Dedifferentiated amniotic fluid mesenchymal stem cell (primary cell): ENCODE data around the gene DNHD1.

ENCODE experiments used
- DNase-seq: peaks from one replicate; pipeline ENCODE4 v3.0.0-alpha.2; 2016; ENCODE audit errors: extremely low spot score

Gene DNHD1

DNA sequence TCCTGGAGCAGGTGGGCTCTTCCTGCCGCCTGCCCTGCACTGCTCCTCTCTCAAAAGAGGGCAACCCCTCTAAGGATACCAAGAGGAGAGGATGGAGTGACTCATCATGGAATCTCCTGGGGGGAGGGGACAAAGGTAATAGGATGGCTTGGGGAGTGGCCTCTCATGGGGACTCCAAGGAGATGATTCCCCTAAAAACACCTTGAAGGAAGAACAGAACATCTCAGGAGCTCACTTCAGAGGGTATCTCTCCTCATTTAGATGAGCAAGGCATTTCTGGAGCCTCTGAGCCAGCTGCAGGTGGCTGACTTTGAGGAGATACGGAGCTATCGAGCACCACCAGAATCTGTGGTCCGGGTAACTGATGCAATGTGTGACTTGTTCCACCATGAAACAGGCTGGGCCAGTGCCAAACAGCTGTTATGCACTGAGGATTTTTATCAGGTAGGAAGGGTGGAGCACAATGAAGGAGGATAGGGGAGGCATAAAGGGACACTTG is 66.1 kb downstream of the DNHD1 start:
- DNase-seq, result no peak

DNA sequence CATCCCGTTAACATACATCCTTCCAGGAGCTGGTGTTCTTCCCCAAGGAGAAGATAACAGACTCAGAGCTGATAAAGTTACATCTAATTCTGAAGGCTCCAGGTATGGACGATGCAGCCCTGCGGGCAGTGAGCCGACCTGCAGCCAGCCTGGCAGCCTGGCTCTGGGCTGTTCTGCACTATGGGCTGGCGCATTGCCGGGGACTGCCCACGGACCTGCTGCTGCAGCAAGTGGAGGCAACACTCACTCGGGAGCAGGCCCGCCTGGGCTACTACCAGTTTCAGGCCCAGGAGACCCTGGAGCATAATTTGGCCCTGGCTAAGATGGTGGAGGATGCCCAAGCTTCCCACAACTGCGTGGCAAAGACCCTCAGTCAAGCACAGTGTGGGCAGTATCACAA is 66.6 kb downstream of the DNHD1 start:
- DNase-seq, result no peak

DNA sequence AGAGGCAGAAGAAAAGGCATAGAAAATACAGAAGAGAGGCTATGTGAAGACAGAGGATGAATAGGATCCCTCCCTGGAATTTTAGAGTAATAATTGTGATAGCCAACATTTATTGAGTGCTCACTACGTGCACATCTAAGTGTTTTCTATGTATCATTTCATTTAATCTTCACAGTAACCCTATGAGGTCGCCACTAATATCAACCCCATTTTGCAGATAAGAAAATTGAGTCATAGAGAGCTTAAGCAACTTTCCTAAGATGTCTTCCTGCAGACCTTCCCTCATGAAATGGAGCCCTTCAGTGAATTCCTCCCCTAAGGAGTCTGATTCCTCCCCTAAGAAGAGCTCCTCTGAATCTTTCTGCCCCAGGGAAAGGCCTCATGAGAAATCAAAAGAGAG is 68.2 kb downstream of the DNHD1 start:
- no peak for DNase-seq

DNA sequence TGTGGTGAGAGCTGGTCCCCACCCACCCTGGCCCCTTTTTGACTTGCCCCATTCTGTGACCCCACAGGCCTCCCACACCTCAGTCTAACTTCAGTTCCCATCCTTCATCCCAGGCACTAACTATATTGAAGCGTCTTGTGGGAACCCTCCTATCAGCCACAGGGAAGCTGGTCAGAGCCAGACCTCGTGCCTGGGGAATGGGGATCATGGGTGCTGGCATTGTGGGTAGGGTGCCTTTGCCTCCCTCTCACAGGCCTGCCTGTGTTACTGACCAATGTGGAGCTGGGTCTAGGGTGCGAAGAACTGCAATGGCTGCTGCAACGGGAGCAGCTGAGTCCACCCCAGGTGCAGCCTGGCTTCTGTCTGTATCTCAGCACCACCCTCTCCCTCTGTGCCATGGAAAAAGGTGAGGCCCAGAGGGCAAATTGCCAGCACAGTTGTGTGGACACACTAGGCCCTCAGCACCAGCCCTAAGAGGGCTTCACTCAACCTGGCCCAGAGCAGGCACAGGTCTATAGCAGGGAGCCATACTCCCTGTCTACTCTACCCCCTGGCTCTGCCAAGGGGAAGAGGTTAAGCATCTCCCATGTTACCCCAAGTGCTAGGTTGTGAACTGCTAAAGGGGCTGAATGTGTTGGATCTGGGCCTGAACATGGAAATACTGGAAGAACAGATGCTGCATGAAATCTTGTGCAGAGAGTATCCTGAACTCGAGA is 69.1 kb downstream of the DNHD1 start:
- no peak for DNase-seq

DNA sequence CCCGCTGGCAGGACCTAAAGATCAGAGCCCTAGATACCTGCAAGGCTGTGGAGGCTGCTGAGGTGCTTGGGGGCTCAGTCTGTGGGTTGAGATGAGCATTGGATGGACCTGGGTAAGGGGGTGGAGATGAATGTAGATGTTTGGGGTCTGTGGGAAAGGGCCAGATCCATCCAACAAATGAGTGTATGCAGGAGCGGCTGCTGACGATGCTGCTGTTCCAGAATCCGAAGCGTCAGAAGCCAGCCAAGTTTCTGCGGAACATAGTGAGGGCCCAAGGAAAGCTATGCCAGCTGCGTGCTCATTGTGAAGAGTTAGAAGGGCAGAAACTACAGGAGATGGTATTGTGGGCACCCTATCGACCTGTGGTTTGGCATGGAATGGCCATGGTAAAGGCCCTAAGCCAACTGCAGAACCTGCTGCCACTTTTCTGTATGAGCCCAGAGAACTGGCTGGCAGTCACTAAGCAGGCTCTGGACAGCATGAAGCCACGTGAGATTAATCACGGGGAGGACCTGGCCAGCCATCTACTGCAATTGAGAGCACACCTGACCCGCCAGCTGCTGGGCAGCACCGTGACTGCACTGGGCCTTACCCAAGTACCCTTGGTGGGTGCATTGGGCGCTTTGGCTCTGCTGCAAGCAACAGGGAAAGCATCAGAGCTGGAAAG is 69.8 kb downstream of the DNHD1 start:
- no peak for DNase-seq

DNA sequence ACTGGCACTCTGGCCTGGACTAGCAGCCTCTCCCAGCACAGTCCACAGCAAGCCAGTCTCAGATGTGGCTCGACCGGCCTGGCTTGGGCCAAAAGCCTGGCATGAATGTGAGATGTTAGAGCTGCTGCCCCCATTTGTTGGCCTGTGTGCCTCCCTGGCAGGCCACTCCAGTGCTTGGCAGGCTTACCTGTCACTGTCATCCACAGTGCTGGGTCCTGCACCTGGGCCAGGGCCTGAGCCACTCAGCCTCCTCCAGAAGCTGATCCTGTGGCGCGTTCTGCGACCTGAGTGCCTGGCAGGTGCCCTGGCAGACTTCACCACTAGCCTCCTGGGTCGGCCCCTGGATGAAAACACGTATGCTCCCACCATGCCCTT is 70.3 kb downstream of the DNHD1 start:
- DNase-seq, result no peak

DNA sequence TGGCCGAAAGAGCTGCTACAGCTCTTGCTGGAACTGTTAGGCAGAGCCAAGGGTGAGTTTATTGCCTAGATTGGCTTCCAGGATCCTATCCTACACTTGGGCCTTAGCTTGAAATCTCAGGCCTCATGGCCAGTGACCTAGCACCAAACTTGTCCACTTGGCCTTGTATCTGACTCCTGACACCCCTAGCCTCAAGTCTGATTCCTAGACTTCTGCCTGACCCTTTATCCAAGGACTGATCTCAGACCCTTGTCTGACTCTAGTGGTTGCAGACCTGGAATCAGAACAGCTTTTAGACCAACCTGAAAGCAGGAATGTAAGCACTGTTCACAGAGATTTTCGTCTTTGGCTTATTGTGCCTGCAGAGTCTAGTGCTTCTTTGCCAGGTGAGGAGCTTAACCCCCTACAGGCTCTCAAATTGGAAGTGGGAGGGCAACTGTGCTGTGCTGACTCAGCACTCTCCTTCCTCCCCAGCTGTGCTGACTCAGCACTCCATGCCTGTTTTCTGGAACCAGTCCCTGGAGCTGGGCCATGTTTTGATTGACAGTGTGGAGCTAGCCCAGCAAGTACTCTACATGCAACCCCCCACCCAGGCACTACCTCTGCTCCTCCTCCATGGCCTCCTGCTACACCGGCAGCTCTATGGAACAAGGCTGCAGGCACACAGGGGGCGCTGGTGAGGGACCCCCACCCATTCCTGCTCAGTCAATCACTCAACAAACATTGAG is 71.3 kb downstream of the DNHD1 start:
- peak; percentile 17 for DNase-seq

DNA sequence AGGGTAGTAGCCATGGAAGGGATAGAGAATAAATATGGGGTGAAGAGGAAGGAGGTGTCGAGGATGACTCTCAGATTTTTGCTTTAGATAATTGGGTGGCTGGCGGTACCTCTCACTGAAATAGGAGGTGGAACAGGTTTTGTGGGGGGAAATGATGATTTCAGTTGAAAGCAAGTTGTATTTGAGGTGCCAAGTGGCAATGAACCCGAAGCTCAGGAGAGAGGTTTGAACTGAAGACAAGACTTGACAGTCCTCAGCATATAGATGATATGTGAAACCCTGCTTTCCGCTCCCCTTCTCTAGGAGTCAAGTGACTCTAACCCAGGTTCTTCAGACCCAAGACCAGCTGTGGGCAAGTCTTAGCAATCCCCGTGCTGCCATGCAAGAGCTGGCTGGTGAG is 72.6 kb downstream of the DNHD1 start:
- DNase-seq, result no peak

DNA sequence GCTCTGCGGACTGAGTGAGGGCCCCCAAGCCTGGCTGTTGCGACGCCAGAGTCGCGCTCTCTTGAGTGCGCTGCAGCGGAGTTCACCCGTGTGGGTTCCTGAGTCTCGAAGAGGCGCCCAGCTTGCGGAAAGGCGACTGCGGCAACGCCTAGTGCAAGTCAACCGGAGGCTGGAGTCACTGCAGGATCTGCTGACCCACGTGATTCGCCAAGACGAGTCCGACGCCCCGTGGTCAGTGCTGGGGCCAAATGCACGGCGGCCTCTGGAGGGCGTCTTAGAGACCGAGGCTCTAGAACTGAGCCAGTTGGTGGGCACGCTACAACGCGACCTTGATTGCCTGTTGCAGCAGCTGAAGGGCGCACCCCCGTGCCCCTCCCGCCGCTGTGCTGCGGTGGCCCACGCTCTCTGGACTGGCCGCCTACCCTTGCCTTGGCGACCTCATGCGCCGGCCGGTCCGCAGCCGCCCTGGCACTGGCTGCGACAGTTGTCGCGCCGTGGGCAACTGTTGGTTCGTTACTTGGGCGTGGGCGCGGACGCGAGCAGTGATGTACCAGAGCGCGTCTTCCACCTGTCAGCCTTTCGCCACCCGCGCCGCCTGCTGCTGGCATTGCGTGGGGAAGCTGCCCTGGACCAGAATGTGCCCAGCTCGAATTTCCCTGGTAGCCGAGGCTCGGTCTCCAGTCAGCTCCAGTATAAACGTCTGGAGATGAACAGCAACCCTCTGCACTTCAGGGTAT is 73.8 kb downstream of the DNHD1 start:
- DNase-seq, result no peak

DNA sequence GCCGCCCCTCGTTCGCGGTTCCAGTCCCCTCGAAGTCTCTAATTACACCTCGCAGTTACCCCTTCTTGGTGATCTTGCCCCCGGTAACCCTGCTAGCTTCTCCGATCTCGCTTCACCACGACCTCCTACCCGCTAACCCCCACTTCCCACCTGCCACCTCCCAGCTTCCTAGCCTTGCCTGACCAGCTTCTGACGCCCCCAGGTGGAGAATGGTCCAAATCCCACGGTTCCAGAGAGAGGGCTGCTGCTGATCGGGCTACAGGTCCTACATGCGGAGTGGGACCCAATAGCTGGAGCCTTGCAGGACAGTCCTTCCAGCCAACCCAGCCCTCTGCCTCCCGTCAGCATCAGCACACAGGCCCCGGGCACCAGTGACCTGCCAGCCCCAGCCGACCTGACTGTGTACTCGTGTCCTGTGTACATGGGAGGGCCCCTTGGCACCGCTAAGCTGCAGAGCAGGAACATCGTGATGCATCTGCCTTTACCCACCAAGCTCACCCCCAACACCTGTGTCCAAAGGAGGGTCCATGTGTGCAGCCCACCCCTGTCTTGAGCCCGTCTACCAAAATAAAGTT is 74.4 kb downstream of the DNHD1 start:
- no peak for DNase-seq

DNA sequence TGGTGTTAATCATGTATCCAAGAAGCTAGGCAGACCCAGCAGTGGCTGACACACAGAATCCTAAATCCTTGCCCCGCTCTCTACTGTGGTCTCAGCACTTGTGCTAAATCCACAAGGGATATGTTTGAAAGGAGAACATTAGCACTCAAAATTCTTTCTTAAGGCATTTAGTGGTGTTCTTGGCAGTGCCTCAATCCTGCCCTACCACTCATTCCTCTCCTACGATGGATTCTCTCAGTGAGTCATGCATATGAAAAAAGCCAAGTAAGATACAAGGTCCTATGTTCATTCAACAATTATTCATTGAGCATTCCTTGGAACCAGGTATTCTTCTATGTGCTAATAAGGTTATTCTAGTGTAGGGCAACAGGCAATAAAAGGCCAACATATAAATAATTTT is 75.1 kb downstream of the DNHD1 start:
- peak; percentile 49 for DNase-seq

DNA sequence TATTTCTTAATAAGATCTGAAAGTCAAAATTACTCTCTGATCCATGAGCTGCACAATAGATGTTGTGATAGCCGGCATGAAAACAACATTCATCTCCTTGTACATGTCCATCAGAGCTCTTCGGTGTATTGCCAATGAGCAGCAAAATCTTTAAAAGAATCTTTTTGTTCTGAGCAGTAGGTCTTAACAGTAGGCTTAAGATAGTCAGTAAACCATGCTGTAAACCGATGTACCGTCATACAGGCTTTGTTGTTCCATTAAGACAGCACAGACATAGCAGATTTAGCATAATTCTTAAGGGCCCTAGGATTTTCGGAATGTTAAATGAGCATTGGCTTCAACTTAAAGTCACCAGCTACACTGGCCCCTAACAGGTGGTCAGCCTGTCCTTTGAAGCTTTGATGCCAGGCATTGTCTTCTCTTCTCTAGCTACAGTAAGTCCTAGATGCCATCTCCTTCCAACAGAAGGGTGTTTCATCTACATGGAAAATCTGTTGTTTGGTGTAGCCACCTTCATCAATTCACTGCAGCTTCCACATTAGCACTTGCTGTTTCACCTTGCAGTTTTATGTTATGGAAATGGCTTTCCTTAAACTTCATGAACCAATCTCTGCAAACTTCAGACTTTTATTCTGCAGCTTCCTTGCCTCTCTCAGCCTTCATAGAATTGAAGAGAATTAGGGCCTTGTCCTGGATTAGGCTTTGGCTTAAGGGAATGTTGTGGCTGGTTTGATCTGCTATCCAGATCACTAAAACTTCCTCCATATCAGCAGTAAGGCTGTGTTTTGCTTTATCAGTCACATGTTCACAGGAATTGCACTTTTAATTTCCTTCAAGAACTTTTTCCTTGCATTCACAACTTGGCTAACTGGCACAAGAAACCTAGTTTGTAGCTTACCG is 78.0 kb downstream of the DNHD1 start:
- DNase-seq, result no peak

DNA sequence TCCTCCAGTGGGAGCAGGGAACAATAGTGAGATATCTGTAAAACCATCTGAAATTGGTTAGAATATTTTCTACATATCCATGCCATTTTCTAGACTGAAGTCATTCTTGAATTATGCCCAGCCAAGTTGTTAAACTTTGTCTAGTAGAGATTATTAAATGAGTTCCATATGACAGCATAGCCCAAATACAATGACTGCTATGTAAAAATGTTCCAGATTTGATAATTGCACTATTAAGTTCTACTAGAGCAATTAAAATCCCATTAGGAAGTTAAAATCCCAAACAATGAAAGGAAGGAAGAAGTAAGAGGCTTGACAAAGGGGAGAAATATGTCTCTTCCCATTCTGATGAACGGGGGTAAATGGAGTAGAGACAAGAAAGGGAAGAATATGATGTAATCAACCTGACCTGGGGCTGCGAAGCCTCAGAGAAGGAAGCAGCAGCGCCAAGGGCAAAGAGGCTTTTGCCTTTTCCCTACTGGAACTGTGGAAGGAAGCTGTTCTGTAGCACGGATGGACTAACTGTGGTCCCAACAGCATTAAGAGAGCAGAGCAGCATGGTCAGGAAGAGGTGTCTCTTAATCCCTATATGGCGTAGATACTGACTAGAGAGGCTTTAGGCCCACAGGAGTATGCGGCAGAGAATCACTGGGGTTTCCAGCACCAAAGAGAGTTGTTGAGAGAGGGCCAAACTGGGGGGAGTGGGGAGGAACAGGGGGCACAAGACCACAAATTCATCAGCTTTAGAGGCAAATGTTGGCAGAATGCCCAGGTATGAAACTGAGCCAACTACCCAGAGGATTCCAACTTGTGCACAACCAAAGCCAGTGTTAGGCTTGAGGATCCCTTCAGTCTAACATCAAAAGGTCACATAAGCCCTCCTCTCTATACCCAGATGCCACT is 79.6 kb downstream of the DNHD1 start:
- DNase-seq, result peak; percentile 36

DNA sequence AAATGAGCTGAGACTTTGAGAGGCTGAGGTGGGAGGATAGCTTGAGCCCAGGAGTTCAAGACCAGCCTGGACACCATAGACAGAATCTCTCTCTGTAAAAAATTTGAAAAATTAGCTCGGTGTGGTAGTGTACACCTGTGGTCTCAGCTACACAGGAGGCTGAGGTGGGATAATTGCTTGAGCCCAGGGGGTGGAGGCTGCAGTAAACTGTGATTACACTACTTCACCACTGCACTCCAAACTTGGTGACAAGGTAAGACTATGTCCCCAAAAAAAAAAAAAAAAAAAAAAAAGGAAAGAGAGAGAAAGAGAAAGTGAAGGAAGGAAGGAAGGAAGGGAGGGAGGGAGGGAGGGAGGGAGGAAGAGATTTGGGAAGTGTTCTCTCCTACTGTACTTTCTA is 81.1 kb downstream of the DNHD1 start:
- DNase-seq, result no peak

DNA sequence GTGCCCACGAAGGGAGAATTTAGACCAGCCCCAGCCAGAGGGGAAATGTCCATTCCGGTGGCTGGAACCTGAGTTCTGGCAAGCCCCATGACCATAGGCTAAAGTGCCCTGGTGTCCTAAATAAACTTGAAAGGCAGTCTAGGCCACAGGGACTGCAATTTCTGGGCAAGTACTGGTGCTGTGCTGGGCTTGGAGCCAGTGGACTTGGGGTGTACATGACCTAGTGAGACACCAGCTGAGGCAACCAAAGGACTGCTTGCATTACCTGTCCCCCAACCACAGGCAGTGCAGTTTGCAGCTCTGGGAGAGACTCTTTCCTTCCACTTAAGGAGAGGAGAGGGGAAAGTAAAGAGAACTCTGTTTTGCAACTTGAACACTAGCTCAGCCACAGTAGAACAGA is 82.6 kb downstream of the DNHD1 start:
- DNase-seq, result no peak

DNA sequence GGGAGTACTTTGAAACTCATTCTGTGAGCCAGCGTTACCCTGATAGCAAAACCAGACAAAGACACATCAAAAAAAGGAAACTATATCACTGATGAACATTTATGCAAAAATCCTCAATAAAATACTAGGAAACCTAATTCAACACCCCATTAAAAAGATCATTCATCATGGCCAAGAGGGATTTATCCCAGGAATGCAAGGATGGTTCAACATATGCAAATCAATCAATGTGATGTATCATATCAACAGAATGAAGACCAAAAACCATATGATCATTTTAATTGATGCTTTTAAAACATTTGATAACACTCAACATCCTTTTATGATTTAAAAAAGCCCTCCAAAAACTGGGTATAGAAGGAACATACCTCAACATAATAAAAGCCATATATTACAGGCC is 86.5 kb downstream of the DNHD1 start:
- no peak for DNase-seq

DNA sequence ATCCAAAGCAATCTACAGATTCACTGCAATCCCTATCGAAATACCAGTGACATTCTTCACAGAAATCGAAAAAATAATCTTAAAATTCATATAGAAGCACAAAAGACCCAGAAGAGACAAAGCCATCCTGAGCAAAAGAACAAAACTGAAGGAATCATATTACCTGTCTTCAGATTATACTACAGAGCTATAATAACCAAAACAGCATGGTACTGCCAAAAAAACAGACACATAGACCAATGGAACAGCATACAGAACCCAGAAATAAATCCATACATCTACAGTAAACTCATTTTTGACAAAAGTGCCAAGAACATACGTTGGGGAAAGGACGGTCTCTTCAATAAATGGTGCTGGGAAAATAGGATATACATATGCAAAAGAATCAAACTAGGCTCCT is 87.4 kb downstream of the DNHD1 start:
- DNase-seq, result no peak

DNA sequence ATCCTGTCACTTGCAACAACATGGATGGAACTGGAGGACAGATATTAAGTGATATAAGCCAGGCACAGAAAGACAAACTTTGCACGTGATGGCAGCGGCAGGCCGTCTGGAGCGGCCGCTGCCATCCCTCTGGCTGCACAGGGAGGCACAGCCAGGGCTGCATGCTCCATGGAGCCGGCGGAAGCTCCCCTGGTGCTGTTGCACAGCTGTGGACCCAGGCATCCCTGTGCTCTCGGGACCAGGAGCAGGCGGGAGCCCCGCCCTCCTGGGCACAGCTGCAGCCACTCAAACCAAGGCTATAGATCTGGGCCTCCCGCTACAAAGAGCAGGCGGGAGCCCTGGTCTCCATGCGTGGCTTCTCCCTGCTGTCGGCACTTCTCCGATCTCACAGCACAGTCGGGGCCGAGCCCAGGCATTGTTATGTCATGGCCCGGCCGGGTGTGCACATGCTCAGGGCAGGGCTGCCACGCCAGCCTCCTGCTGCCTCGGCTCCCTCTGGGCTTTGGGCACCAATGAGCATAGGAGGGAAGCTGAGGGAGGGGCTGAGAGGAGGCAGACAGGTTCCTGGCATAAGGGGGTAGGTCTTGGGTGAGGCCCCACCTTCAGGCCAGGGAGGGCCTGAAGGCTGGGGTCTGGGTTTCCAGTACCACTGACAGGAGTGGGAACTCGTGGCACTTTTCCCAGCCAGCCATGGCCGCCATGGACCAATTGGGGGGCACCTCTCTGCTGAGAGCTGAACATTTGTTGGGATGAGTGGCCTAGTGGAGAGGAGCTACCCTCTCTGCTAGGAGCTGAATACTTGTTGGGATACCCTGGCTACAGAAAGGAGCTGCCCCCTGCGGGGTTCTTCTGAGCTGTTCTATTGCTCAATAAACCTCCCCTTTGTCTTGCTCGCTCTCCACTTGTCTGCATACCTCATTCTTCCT is 89.6 kb downstream of the DNHD1 start:
- DNase-seq, result no peak
